HG02571 (cell line): ENCODE results near the gene GATA1.

Experiments
- ATAC-seq: cut with Tn5 transposase; IDR thresholded peaks from one replicate; pipeline ENCODE4 v1.9.1; 2021; ENCODE audit warnings: mild to moderate bottlenecking, moderate library complexity; ENCODE audit not compliant: unreplicated experiment

GATA1 gene

GRCh38 chrX:48839686-48840085 is 53.3 kb downstream of the GATA1 start:
- no peak for ATAC-seq
